ENCODE measurements around the gene CARD19.
"Not testable (repeated sequence)": the region's sequence is repeated elsewhere in the genome, so short reads cannot be mapped to it uniquely, and the experiment has no call there.

Gene CARD19

GRCh38 chr9:93134740-93135444, 38.9 kb downstream of the CARD19 start:
- DNase-seq: no peak

DNA sequence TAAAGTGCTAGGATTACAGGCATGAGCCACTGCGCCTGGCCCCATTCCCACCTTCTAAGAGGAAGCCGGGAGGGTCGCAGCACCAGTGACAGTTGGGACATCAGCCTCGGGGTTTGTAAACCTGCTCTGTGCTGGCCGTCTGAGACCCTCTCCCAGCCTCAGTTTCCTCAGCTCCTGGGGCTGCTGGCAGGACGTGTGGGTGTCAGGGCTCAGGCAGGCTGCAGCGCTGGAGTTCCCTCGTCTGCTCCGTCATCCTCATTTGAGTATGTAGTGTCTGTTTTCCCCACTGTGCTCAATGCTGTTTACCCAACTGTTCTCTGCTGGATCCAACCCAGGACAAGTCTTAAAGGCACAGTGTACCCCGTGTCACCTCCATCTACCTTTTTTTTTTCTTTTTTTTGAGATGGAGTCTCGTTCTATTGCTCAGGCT, 40.0 kb downstream of the CARD19 start:
- DNase-seq: peak; percentile 5 to 61

DNA sequence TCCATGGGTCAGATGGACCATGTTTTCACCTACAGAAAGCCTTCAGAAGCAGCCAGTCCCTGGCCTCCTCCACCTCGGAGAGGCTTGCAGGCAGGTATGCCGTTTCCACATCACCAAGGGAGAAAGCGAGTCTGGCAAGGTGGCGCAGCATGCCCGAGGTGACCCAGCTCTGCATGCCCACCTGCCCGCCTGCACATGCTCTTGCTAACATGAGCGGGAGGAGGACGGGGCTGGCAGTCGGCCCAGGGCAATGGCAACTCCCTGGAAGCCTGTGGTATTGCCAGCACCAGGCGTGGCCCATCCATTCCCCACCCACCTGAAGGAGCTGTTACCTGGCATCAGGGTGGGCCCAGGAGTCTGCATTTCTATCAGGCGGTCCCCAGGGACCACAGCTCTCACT, 41.3 kb downstream of the CARD19 start:
- no peak for DNase-seq

GRCh38 chr9:93138171-93138764, 42.3 kb downstream of the CARD19 start:
- no peak for DNase-seq

GRCh38 chr9:93139365-93140182, 43.6 kb downstream of the CARD19 start:
- no peak for DNase-seq

DNA sequence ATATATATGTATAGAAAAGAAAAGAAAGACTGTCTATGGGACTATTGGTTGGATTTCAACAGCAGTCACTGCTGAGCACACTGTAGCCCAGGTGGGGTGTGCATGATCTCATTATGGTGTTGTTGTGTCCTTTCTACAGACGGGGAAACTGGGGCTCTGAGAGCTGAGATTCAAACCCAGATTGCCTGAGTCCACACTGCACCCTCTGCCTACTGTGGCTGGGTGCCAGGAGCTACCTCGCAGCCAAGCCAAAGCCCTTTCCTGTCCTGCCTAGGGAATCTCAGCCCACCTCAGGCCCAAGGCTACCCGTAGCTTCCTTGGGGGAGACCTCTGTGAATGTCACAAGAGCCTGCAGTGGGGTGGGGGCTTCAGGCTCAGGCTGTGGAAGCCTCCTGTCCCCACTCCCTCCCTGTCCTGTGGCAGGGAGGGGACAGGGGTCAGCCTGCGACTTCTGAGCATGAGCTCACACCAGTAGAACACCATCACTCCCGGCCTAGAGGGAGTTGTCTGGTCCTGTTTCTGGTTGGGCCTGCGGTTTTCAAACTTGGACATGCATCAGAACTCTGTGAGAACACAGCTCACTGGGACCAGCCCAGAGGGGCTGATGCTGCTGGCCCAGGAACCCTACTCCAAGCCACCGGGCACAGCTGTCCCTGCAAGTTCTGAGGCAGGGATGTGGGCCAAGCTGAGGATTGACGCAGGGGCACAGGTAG, 45.9 kb downstream of the CARD19 start:
- DNase-seq: no peak

- peak in 1 of 2 experiments; percentile 11 for DNase-seq
Observed at GRCh38 chr9:93143830-93144530, 48.0 kb downstream of the CARD19 start.

- DNase-seq: not testable (repeated sequence)
Observed at GRCh38 chr9:93146696-93147095, 50.7 kb downstream of the CARD19 start.

DNA sequence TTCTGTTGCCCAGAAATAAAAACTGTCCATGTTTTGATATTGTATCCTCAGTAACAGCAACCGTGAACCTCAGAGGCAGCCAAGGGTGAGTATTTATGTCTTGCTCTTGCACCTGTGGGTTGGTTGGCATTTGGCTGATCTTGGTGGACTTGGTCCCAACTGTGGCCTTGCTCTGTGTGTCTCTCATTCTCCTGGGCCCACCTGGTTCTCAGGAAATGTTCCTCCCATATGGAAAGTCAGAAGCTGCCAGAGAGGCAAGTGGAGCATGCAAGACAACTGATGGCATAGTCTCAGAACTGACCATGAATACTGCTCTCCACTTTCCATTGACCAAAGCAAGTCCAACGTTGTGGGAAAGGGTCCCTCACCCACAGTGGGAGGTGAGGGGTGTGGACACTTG, 51.6 kb downstream of the CARD19 start:
- DNase-seq: no peak

GRCh38 chr9:93148721-93149120, 52.7 kb downstream of the CARD19 start:
- no peak for DNase-seq

DNA sequence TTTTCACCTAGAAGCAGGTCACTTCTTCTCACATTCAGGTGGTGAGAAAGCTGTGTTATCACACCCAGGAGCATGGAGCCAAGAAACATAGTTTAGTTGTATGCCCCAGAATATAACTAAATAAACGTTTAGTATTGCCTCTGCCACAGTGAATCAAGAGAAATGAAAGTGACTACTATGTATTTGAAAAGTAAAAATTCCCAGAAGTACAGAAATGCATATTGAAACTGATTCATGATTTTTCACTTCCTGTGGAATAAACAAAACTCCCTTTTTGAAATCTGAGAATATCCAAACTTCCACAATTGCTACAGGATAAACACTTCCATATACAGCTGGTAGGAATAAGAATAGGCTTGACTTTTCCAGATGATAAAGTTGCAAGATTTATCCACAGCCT, 53.3 kb downstream of the CARD19 start:
- DNase-seq: no peak

- no peak for DNase-seq
Observed at GRCh38 chr9:93151097-93151784, 55.2 kb downstream of the CARD19 start.

DNA sequence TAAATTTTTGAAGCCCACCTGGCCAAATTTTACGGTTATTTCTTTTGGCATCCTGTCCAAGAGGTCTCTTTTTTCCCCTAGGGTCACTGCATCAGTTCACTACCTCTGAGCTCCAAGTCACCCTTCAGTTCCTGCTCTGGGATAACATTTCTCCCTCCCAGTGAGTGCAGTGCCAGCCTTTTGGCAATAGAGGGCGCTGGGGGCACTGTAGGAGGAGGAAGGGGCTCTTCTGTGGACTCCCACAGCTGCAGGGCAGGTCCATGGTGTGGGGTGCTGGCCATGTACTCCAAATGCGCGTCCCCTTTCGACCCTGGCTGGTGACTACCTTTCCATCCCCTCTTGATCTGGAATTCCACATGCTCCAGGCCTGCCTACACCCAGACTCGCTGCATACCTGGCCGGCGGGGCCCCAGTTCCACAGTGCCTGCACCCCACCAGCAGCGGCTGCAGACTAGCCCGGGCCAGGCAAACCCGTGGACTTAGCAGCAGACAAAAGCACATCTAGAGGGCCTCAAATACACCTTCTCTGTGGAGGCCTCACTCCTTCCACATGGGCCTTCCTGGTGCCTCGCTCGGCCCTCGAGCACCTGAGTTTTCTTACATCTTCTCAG, 58.4 kb downstream of the CARD19 start:
- DNase-seq: peak; percentile 26 to 59

GRCh38 chr9:93155716-93156474, 59.9 kb downstream of the CARD19 start:
- DNase-seq: no peak

GRCh38 chr9:93156475-93157008, 60.5 kb downstream of the CARD19 start:
- DNase-seq: no peak

GRCh38 chr9:93159601-93160471, 63.8 kb downstream of the CARD19 start:
- DNase-seq: peak in 1 of 2 experiments; percentile 79

- no peak for DNase-seq
Observed at GRCh38 chr9:93161786-93162562, 66.0 kb downstream of the CARD19 start.
